Activated CD4-positive, alpha-beta T cell treated with anti-CD3 and anti-CD28 coated beads for 1 hour (primary cell): ENCODE results near the gene NFE2.
"Not testable (repeated sequence)": the region's sequence is repeated elsewhere in the genome, so short reads cannot be mapped to it uniquely, and the experiment has no call there.

Source experiments
- DNase-seq: peaks from one replicate; pipeline ENCODE4 v3.0.0-alpha.2; 2020

Gene NFE2

DNA sequence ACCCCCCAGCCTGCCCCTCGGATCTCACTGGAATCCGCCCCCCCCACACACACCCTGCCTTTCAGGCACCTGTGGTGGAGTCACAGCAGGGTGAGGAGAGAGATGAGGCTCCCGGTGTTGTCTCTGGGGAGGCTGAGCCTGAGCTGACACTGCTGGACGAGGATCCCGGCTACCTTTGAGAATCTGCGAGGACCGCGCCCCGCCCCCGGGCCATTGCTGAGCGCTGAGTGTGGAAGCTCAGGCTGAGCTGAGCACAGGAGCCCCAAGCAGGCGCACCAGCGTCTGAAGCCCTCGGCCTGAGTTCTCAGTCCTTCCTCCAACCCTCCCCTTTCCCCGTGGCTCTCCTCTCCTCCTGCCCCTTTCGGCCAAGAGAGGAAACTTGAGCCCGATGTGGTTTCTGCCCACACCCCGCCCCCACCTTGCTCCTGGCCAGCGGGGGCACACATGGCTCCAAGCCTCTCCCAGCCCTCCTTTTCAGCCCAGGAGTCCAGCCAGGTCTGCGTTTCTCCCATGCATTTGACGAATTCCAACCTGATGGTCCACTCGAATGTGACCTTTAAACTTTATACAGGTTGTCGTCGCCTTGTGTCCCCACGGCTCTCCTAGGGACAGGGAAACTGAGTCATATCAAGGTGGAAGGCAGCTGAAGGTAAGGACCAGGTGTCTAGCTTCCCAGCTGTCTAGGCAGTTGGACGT lies at the start of gene NFE2:
NFE2 (minus strand) TSS at position 284 of the 696 bp plus-strand sequence. CDS start 5,767 bp downstream, outside the sequence.
- DNase-seq, result no peak

GRCh38 chr12:54349679-54350078 lies 48.9 kb upstream of the NFE2 start:
- no peak for DNase-seq

DNA sequence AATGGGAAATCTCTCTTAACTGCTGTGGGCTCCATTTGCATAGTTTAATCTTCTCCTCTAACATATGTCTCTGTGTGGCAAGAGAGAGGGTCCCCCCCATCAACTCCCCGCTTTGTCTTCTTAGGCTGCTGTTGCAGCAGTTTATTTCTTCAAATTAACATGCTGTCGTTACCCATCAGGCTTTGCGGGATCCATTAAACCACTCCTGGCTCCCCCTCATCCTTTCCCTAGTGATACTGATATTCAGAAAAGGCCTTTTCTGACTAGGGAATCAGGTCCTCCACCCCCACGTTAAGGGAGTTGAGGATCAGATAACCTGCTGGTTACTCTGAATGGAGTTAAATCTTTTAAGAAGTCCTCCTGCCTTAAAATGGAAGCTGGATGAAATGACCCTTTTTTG lies 48.2 kb upstream of the NFE2 start:
- DNase-seq, result no peak

- DNase-seq, result no peak
Observed at GRCh38 chr12:54341378-54342300, 40.8 kb upstream of the NFE2 start.

- no peak for DNase-seq
Observed at GRCh38 chr12:54340846-54341245, 40.0 kb upstream of the NFE2 start.

DNA sequence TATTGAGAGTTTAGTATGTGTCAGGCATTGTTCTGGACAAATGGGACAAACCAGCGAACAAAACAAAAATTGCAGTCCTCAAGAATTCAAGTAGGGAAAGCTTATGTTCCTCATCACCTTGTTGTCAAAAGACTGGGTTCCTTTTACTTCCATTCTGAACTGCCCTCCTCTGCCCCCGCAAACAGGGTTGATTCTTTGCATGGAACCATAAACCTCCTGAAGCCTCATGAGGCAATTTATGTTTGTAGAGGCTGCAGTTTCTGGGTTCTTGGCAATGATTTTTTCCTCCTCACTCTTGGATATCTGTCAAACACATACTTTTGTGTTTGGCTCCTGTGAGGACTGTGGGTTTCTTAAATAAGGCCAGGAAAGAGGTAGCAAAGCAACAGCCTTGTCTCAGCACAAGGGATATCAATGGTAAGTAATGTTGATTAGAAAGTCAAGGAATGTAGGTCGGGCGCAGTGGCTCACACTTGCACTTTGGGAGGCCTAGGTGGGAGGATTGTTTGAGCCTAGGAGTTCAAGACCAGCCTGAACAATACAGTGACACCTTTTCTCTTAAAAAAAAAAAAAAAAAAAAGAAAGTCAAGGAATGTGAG lies 38.0 kb upstream of the NFE2 start:
- no peak for DNase-seq

- no peak for DNase-seq
Observed at GRCh38 chr12:54337854-54338650, 37.2 kb upstream of the NFE2 start.

- DNase-seq, result no peak
Observed at GRCh38 chr12:54337280-54337842, 36.5 kb upstream of the NFE2 start.

DNA sequence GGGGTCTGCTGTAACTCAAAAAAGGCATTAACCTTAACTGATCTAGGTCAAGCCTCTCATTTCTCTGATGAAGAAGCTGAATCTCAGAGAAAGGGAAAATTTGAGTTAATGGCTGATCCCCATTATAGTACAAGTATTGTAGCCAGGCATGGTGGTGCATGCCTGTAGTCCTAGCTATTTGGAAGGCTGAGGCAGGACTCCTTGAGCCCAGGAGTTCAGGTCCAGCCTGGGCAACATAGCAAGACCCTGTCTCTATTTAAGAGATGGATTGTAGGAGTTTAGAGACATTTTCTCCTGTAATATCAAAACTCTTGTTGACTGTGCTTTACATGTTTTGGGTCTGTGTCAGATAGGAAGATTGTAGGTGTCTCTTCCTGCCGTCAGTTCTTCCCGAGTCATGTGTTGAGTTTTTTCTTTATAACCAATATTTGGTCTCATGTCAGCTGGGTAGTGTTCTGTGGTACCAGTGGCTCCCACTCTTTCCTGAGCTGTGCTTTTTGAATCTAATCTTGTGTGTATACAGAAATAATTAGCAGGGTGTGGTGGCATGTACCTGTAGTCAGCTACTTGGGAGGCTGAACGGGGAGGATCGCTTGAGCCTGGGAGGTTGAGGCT lies 32.7 kb upstream of the NFE2 start:
- DNase-seq, result no peak

- DNase-seq, result no peak
Observed at GRCh38 chr12:54331461-54331860, 30.6 kb upstream of the NFE2 start.

- DNase-seq, result no peak
Observed at GRCh38 chr12:54330442-54330841, 29.6 kb upstream of the NFE2 start.

DNA sequence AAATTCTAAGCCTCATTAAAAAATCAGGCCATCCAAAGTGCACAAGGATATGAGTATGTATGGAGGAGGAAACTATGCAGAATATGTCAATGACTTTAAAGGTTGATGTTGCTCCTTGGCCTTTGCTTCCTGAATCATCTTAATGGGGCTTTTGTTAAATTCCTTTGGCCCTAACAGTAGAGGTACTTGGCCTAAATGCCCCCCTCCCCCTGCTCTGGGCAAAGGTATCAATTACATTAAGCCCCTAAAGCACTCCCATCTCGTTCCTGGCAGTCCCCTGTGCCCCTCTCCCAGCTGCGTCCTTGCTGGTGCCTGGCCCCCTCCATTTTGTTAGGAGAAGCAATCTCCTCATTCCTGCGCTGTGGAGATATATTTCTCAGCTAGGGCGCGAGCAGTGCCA lies 28.9 kb upstream of the NFE2 start:
- no peak for DNase-seq

GRCh38 chr12:54328595-54329337 lies 28.0 kb upstream of the NFE2 start:
- no peak for DNase-seq

DNA sequence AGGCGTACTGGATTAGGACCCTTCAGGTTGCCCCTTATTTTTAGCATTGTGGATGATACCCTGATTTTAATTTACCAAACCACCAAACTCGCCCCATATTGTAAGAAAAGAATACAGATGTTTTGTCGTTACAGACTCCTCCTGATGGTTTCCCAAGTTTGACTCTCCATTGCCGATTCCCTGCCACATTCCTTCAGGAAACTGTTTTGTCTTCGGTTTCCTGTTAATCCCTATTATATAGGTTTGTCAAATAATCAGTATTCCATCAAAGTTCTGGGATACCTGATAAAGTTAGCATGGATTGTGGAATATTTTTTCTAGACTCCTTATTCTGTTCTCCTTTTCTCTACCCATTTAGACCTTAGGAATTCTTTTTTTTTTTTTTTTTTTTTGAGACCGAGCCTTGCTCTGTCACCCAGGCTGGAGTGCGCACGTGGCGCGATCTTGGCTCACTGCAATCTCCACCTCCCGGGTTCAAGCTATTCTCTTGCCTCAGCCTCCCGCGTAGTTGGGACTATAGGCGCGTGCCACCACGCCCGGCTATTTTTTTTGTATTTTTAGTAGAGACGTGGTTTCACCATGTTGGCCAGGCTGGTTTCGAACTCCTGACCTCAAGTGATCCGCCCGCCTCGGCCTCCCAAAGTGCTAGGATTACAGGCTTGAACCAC lies 24.8 kb upstream of the NFE2 start:
- not testable (repeated sequence) for DNase-seq

GRCh38 chr12:54324617-54325441 lies 24.0 kb upstream of the NFE2 start, which contains the start of gene COPZ1:
Gene COPZ1 (plus strand): TSS chr12:54325131. CDS start chr12:54325164, 33 bp downstream.
- peak; percentile 86 for DNase-seq

DNA sequence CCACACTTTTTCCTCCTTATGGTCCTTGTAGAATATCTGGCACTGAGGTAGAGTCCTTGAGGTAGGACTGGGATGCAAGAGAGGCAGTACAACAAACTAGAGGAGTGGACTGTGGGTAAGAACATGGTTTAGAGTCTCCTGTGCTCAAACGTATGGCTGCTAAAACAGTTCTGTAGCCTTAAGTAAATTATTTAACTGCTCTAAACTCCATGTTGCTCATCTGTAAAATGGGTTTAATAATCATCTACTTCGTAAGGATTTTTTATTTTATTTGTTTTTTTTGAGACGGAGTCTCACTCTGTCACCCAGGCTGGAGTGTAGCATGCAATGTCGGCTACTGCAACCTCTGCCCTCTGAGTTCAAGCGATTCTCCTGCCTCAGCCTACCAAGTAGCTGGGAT lies 20.5 kb upstream of the NFE2 start:
- no peak for DNase-seq

- DNase-seq, result not testable (repeated sequence)
Observed at GRCh38 chr12:54312309-54312708, 11.5 kb upstream of the NFE2 start.

DNA sequence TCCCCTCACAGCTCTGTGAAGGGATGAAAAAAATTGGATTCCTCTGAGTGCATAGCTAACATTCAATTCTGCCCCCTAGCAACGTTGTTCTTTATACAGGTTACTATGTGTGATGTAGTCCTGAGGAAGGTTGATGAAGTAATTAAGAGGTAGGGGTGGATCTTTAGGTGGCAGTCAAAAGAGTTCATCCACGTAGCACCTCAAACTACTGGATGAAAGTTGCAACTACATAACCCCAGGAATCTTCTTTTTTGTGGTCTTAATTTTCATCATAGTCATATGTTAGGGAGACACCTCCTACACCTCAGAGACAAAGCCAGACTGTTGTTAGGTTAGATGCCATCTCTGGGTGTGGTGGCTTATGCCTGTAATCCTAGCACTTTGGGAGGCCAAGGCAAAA lies 10.2 kb upstream of the NFE2 start:
- DNase-seq, result no peak

DNA sequence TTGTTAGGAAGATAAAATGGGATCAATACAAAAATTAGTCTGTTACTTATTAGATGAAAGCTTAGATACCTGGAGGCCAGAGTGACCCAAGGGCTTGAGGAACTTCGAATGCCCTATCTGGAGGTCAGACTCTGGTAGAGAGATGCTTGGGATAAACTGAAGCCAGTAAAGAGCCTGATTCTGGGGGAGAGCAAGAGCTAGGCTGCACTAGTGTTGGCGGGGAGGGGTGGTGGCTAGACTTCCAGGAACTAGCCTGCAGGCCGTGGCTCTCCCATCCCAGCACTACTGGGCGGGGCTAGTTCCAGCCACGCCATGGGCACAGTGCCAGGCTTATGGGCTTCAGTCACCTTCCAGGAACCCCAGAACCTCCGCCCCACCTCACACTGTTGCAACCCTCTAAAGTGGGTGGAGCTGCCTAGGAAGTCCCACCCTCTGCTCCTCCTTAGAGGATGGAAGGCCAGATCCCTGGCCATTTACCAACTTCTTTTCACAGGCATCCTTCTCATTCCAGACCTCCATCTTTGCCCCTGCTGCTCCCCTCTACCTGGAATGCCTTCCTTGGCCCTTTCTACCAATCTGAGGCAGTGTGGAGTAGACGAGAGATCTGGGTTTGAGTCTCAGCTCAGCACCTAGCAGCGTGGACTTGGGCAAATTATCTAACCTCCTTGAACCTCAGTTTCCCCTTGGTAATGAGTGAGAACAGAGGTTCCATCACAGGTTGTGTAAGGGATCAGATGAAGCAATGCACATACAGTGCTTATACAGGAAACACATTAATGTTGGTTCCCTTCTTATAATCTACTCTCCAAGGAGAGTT lies 6.3 kb upstream of the NFE2 start:
- DNase-seq, result no peak
